HEK293 (cell line): ENCODE results near the gene CIB1.

Source experiments
- CTCF ChIA-PET: fragments of 350-600 bp; formaldehyde crosslinking; extraction: SDS; loops from one replicate; lab custom pipeline; 2021; ENCODE audit warnings: antibody characterized with exemption; lab: Yijun Ruan, JAX
- POLR2A ChIA-PET: fragments of 300-600 bp; formaldehyde crosslinking; extraction: SDS; loops from one replicate; lab custom pipeline; 2020; ENCODE audit warnings: antibody characterized with exemption, inconsistent platforms; lab: Yijun Ruan, JAX
- H3K27ac ChIP-seq: fragments of 200-500 bp; sonication (Bioruptor generic); 2 replicates; pipeline ENCODE4 v1.5.1; 2014; ENCODE audit warnings: low read depth, low read length, control low read depth, inconsistent platforms; ENCODE audit errors: extremely low read depth
- H3K36me3 ChIP-seq, 2 experiments: fragments of 200-500 bp in 1 of 2; sonication (Bioruptor generic) in 1 of 2; 1 replicate in 1 of 2; 2 replicates in 1 of 2; pipeline ENCODE4 v1.5.1; 2014 to 2017; ENCODE audit warnings: inconsistent platforms in 2 of 2, low read length in 2 of 2; ENCODE audit not compliant: control insufficient read depth in 2 of 2, insufficient read depth in 1 of 2
- H3K4me1 ChIP-seq: fragments of 200-500 bp; sonication (Bioruptor generic); 2 replicates; pipeline ENCODE4 v1.5.1; 2014; ENCODE audit warnings: mild to moderate bottlenecking, low read length, inconsistent platforms; ENCODE audit not compliant: control insufficient read depth, insufficient read depth
- H3K4me3 ChIP-seq: 2 replicates; pipeline ENCODE4 v1.5.1; 2011; ENCODE audit warnings: low read depth, mild to moderate bottlenecking, control low read depth, low read length, moderate library complexity
- H3K9me3 ChIP-seq: fragments of 200-500 bp; sonication (Bioruptor generic); 2 replicates; pipeline ENCODE4 v1.5.1; 2014; ENCODE audit warnings: low read depth, low read length, inconsistent platforms; ENCODE audit not compliant: control insufficient read depth, insufficient read depth
- CTCF ChIP-seq: fragments of 450-650 bp; formaldehyde crosslinking; IDR thresholded peaks from 2 replicates; pipeline ENCODE4 v1.5.1; 2016; ENCODE audit warnings: missing biosample characterization, missing genetic modification characterization
- HIC1 ChIP-seq: fragments of 450-650 bp; formaldehyde crosslinking; IDR thresholded peaks from 2 replicates; pipeline ENCODE4 v1.5.1; 2016; ENCODE audit warnings: missing biosample characterization, missing genetic modification characterization
- IKZF3 ChIP-seq: fragments of 450-650 bp; IDR thresholded peaks from 2 replicates; pipeline ENCODE4 v1.5.0; 2018; ENCODE audit warnings: missing biosample characterization, mild to moderate bottlenecking, missing genetic modification characterization, moderate library complexity
- OSR2 ChIP-seq: fragments of 450-650 bp; formaldehyde crosslinking; IDR thresholded peaks from 2 replicates; pipeline ENCODE4 v1.5.1; 2016; ENCODE audit warnings: missing biosample characterization, missing genetic modification characterization
- PATZ1 ChIP-seq: fragments of 450-650 bp; formaldehyde crosslinking; IDR thresholded peaks from 2 replicates; pipeline ENCODE4 v1.5.1; 2016; ENCODE audit warnings: missing biosample characterization, missing genetic modification characterization
- SP7 ChIP-seq: fragments of 450-650 bp; formaldehyde crosslinking; IDR thresholded peaks from 2 replicates; pipeline ENCODE4 v1.5.1; 2016; ENCODE audit warnings: missing biosample characterization, missing genetic modification characterization
- ZBTB17 ChIP-seq: fragments of 450-650 bp; formaldehyde crosslinking; IDR thresholded peaks from 2 replicates; pipeline ENCODE4 v1.5.1; 2016; ENCODE audit warnings: missing biosample characterization, missing genetic modification characterization
- ZBTB48 ChIP-seq: fragments of 450-650 bp; formaldehyde crosslinking; IDR thresholded peaks from 2 replicates; pipeline ENCODE4 v1.5.1; 2016; ENCODE audit warnings: missing biosample characterization, missing genetic modification characterization
- ZBTB6 ChIP-seq: fragments of 450-650 bp; formaldehyde crosslinking; IDR thresholded peaks from 2 replicates; pipeline ENCODE4 v1.5.1; 2017; ENCODE audit warnings: missing biosample characterization, missing genetic modification characterization
- ZFP3 ChIP-seq: fragments of 450-650 bp; formaldehyde crosslinking; IDR thresholded peaks from 2 replicates; pipeline ENCODE4 v1.5.1; 2016; ENCODE audit warnings: low read depth, missing biosample characterization, missing genetic modification characterization
- ZNF280C ChIP-seq: fragments of 450-650 bp; formaldehyde crosslinking; IDR thresholded peaks from 2 replicates; pipeline ENCODE4 v1.5.1; 2016; ENCODE audit warnings: missing biosample characterization, missing genetic modification characterization
- ZNF324 ChIP-seq: fragments of 450-650 bp; formaldehyde crosslinking; IDR thresholded peaks from 2 replicates; pipeline ENCODE4 v1.5.1; 2016; ENCODE audit warnings: missing biosample characterization, missing genetic modification characterization
- ZNF391 ChIP-seq: fragments of 450-650 bp; formaldehyde crosslinking; IDR thresholded peaks from 2 replicates; pipeline ENCODE4 v1.5.1; 2016; ENCODE audit warnings: low read depth, missing biosample characterization, missing genetic modification characterization, borderline replicate concordance
- ZNF521 ChIP-seq: fragments of 450-650 bp; formaldehyde crosslinking; IDR thresholded peaks from 2 replicates; pipeline ENCODE4 v1.5.1; 2017; ENCODE audit warnings: missing biosample characterization, mild to moderate bottlenecking, missing genetic modification characterization
- ZNF621 ChIP-seq: fragments of 450-650 bp; formaldehyde crosslinking; IDR thresholded peaks from 2 replicates; pipeline ENCODE4 v1.5.1; 2017; ENCODE audit warnings: missing biosample characterization, missing genetic modification characterization
- ZNF660 ChIP-seq: fragments of 450-650 bp; IDR thresholded peaks from 2 replicates; pipeline ENCODE4 v1.5.1; 2018; ENCODE audit warnings: missing biosample characterization, mild to moderate bottlenecking, missing genetic modification characterization
- ZNF692 ChIP-seq: fragments of 450-650 bp; formaldehyde crosslinking; IDR thresholded peaks from 2 replicates; pipeline ENCODE4 v1.5.1; 2016; ENCODE audit warnings: missing biosample characterization, missing genetic modification characterization
- ZNF704 ChIP-seq: fragments of 450-650 bp; formaldehyde crosslinking; IDR thresholded peaks from 2 replicates; pipeline ENCODE4 v1.5.1; 2016; ENCODE audit warnings: missing biosample characterization, missing genetic modification characterization
- ZSCAN30 ChIP-seq: fragments of 450-650 bp; IDR thresholded peaks from 2 replicates; pipeline ENCODE4 v1.5.1; 2018; ENCODE audit warnings: missing biosample characterization, mild to moderate bottlenecking, missing genetic modification characterization, moderate library complexity

CIB1 gene

GRCh38 chr15:90221246-90221900 is 12.4 kb downstream of the CIB1 start:
- CTCF ChIA-PET, result interaction anchor here (0.6 to 12.1 kb wide), 36 partner anchors 9 to 606 kb away, joined by 3 to 275 read pairs (median 4); partner anchors contain the start of genes CIB1, GDPGP1, SEMA4B and TTLL13
- H3K9me3 ChIP-seq, result no peaks in the 10 kb centered on the region
- TF ChIP-seq ZNF692 (tag by site-specific recombination) (no peak), ZNF704 (no peak), ZFP3 (tag by site-specific recombination) (no peak), IKZF3 (tag by site-specific recombination) (peak; percentile 72), ZBTB6 (tag by site-specific recombination) (no peak), ZBTB48 (tag by site-specific recombination) (peak; percentile 71), CTCF (tag by site-specific recombination) (peak; percentile 75), ZNF280C (tag by site-specific recombination) (no peak), SP7 (tag by site-specific recombination) (0 out of 2 replicates have a peak, but pooled peaks have one; percentile 12), ZSCAN30 (tag by site-specific recombination) (no peak), ZNF324 (tag by site-specific recombination) (no peak), ZNF521 (tag by site-specific recombination) (no peak), OSR2 (tag by site-specific recombination) (no peak), ZNF621 (no peak), PATZ1 (tag by site-specific recombination) (peak; percentile 38; the same call in 1 of the 2 replicates), ZBTB17 (tag by site-specific recombination) (0 out of 2 replicates have a peak, but pooled peaks have one; percentile 15), ZNF391 (tag by site-specific recombination) (no peak), ZNF660 (tag by site-specific recombination) (0 out of 2 replicates have a peak, but pooled peaks have one; percentile 27), HIC1 (tag by site-specific recombination) (0 out of 2 replicates have a peak, but pooled peaks have one; percentile 27)
- no peak overlapping the region for H3K27ac ChIP-seq
- H3K36me3 ChIP-seq, result peaks cover 4 to 35% of the 10 kb centered on the region in 2 experiments; a peak in 2 of 3 replicates
- H3K4me1 ChIP-seq, result peaks cover 6% of the 10 kb centered on the region; the same call in 1 of the 2 replicates
- H3K4me3 ChIP-seq, result no peak overlapping the region
- POLR2A ChIA-PET, result interaction anchor here (1.0 to 1.2 kb wide), 6 partner anchors 12 to 86 kb away, joined by 3 to 9 read pairs (median 4); partner anchors contain the start of genes CIB1 and GDPGP1
